ENCODE measurements around the gene CHADL.

DNA sequence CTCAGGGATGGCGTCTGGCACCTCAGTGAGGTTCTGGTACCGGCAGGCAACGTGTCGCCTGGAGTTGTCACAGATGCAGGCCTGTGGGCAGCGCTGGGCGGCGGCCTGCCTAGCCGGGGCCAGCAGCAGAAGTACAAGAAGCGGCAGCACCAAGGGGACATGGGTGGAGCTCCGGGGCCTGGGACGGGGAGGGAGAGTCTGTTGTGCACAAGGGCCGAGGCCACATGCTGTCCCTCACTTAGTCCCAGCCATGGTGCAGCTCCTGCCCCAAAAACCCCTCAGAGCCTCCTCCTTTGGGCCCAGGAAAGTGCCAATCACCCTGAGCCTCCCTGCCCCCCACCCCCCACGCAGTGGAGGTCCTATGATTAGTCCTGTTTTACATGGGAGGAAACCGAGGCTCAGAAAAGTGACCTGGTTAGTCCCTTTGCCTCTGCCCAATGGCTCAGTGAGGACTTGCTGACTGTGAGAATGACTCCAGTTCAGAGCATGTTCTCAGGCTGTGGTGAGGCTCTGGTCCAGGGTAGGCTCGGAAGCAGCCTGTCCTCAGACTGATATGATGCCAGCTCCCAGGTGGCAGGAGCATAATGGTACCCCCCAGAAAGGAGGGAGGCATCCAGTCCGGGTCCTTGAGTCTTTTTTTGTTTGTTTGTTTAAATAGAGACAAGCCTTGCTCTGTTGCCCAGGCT lies 1.1 kb downstream of the CHADL start:
- TF ChIP-seq, protein P1, sequence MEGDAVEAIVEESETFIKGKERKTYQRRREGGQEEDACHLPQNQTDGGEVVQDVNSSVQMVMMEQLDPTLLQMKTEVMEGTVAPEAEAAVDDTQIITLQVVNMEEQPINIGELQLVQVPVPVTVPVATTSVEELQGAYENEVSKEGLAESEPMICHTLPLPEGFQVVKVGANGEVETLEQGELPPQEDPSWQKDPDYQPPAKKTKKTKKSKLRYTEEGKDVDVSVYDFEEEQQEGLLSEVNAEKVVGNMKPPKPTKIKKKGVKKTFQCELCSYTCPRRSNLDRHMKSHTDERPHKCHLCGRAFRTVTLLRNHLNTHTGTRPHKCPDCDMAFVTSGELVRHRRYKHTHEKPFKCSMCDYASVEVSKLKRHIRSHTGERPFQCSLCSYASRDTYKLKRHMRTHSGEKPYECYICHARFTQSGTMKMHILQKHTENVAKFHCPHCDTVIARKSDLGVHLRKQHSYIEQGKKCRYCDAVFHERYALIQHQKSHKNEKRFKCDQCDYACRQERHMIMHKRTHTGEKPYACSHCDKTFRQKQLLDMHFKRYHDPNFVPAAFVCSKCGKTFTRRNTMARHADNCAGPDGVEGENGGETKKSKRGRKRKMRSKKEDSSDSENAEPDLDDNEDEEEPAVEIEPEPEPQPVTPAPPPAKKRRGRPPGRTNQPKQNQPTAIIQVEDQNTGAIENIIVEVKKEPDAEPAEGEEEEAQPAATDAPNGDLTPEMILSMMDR (IDR thresholded peaks at IDR 0.05) = no peak
- TF ChIP-seq POLR2AphosphoS5 (IDR thresholded peaks at IDR 0.05; ENCODE audit: insufficient read depth in 1 of 2, low read depth in 1 of 2) (no peak), POLR2A (IDR thresholded peaks at IDR 0.05) (no peak)
